ENCODE measurements around the gene TMEM80.
"Not testable (repeated sequence)": the region's sequence is repeated elsewhere in the genome, so short reads cannot be mapped to it uniquely, and the experiment has no call there.

TMEM80 gene

DNA sequence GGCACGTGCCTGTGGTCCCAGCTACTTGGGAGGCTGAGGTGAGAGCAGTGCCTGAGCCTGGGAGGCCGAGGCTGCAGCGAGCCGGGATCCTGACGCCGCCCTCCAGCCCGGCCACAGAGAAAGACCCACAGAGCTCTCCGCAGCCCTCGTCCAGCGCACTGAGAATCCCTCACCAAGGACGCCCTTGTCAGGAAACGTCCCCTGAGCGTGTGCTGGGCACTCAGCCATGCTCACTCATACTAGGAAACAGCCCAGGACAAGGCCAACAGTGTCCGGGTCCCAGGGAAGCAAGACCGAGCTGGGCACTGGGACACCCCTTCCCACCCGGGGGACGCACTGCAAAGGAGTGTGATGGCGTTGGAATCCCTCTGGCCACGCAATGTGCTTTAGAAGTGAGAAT lies 15.1 kb upstream of the TMEM80 start:
- DNase-seq = no peak

DNA sequence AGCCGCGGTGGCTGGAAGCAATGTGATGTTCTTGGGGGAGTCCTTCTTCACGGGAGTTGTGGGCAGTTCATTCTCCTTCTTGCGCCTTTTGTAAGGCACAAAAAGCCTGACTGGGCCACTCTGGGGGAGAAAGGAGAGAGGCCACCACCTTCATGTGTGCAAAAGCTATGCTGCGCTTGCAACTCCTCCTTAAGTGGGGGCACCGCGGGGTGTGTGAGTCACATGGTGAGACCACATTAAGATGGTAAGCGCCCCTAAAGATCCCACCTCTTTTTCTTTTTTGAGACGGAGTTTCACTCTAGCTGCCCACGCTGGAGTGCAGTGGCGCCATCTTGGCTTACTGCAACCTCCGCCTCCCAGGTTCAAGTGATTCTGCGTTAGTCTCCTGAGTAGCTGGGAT lies 14.6 kb upstream of the TMEM80 start:
- no peak for DNase-seq

DNA sequence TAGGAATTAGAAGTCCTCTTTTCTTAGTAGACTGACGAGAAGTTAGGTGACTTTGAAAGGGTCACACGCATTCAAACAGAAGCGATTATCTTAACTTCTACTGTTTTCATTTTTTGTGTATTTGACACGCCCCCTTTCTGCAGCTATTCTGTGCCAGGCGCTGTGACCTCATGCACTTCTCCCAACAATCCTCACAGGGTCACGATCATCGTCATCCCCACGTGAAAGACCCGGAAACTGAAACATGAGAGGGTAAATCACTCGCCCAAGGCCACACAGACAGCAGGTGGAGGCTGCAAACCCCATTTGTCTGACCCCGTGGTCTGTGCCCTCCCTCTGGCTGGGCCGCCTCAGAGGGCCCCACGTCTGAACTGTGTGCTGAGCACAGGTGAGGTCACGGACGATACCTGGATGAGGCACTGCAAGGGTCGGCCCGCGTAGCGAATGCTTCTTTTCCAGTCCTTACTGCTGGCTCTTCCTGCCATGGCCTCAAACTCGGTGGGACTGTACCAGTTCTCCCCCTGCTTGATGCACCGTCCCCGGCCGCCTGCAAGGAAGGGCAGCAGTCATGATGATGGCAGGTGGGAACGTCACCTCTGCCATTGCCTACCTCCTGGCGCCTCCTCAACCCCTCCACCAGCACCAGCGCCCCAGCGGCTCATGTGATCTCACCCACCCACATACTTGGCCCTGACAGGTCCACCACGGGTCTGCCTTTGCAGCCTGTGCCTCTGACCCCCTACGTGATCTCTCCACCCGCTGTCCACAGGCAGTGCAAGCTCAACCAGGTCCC lies 9.0 kb upstream of the TMEM80 start:
- no peak for DNase-seq

DNA sequence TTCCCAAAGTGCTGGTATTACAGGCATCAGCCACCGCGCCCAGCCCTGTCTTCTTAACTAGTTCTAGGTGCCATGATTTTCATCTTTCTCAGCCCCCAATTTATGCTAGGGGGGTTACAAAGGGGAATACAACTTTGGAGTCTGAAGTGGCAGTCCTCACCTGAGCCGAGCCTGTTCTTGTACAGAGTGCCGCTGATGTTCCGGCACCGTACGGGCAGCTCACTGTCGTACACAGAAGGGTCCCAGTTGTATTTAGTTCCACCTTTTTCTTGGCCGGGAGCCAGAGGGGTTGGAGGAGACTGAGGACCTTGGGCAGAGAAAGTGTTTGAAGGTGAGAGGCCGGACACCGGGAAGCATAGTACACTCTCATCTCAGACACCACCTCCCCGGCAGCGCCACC lies 7.9 kb upstream of the TMEM80 start:
- DNase-seq = no peak

GRCh38 chr11:688681-689080 lies 6.9 kb upstream of the TMEM80 start:
- DNase-seq = no peak

DNA sequence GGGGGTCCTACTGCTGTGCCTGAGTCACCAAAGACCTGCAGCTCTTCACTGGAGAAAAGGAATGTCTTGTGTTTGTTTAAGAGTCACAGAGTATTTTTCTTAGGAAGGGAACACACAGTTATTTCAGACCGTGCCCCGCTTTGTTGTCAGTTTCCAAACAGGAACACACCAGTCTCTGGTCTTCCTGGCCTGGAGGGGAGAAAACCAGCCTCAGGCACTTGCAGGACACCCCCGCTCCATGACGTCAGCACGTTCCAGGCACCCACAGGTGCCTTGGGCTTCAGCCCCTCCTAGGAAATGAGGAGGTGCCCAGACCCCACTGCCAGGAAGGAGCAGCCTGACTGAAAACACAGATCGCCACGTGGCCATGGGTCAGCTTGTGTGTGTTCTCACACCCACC lies 6.0 kb upstream of the TMEM80 start:
- DNase-seq = no peak

GRCh38 chr11:690244-690643 lies 5.4 kb upstream of the TMEM80 start:
- DNase-seq = not testable (repeated sequence)

DNA sequence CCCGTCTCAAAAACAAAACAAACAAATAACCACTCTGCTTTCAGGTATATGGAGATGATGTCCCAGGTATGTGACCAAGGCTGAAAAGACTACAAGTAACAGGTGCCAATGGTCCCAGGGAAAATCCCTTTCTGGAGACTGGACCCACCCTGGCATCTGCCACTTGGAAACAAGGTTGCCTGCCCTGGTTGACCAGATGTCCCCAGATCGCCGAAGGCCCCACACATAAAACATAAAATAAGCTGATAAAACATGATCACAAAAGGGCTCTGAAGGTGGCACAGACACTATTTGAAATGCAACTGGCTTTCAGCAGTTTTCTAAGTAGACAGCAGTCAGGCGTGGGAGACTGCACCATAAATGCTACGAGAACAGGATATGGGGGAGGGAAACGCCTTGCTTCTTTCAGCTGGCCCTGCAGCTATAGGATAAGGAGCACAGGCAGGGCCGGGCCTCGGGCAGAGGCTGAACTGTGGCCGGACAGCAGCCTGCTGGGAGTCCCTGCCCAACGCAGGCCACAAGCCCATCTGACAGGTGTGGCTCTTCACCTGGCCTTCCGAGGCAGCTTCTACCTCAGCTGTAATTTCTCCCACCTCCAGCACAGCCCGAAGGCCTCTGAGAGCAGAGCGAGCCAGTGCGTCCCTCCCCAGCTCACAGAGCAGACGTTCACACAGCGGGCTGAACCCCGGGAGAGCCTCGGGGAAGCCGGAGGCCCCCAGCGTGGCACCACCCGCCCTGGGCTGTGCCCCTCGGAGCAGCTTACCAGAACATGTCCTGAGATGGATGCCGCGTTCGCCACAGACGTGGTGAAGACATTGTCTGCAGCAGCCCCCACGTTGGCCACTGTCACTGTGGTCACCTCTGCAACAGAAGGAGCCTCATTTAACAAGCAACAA lies 4.6 kb upstream of the TMEM80 start:
- DNase-seq = no peak

- no peak for DNase-seq
Observed at GRCh38 chr11:691710-692590, 3.7 kb upstream of the TMEM80 start.

DNA sequence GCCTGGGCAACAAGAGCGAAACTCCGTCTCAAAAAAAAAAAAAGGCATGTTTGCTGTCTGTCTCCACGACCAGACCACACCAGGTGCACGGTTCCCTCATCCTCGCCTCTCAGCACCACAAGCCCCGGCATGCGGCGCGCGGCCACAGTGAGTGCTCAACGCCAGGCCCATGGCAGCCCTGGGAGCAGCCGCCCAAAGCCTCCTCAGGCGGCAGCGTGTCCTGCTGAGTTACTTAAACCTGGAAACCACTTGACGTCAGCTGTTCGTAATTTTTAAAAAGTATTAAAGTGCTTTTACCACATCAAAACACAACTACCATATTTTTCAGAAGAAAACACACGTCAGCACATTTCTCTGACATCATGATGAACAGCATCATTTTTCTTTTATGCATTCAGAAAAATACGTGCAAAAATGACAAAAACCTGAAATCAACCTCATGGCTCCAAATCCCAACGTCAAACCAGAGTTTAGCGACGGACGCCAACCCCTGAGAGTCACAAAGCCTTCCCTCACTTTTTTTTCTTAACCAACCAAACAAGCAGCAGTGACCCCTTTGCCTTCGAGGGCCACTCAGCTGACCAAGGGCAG lies 2.7 kb upstream of the TMEM80 start:
- DNase-seq = peak; percentile 37

GRCh38 chr11:693415-693831 lies 2.2 kb upstream of the TMEM80 start:
- DNase-seq = peak; percentile 34

DNA sequence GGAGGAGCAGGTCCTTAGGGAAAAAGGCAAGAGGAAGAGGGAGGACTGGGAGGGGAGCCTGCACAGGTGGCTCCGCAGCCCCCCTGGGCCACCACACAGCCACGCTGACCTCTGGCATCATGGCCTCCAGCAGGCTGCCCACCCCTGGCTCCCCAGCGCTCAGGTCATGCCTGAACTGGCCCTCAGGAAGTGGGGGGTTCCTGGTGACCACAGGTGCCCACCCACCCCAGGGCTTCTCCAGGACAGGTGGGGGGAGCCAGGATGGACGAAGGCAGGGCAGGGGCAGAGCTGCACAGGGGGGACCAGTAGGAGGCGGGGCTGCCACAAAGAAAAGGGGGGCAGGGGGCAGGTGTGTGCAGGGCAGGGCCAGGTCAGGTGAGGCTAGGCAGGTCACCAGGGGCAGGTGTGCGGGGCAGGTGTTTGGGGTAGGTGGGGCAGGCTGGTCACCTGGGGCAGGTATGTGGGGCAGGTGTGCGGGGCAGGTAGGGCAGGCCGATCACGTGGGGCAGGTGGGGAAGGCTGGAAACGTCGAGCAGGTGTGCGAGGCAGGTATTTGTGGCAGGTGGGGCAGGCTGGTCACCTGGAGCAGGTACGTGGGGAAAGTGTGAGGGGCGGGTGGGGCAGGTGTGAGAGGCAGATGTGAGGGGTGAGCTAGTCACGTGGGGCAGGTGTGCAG lies 1.6 kb upstream of the TMEM80 start:
- DNase-seq = no peak

GRCh38 chr11:694563-695287 lies 891 bp upstream of the TMEM80 start, which contains the start of gene DEAF1:
Gene DEAF1 (minus strand): TSS chr11:695222. CDS start chr11:695047, 175 bp downstream.
- peak; percentile 96 for DNase-seq

- no peak for DNase-seq
Observed at GRCh38 chr11:695288-695537, 403 bp upstream of the TMEM80 start.

- DNase-seq = peak; percentile 80
Observed at GRCh38 chr11:696955-697491, 1.4 kb downstream of the TMEM80 start.

DNA sequence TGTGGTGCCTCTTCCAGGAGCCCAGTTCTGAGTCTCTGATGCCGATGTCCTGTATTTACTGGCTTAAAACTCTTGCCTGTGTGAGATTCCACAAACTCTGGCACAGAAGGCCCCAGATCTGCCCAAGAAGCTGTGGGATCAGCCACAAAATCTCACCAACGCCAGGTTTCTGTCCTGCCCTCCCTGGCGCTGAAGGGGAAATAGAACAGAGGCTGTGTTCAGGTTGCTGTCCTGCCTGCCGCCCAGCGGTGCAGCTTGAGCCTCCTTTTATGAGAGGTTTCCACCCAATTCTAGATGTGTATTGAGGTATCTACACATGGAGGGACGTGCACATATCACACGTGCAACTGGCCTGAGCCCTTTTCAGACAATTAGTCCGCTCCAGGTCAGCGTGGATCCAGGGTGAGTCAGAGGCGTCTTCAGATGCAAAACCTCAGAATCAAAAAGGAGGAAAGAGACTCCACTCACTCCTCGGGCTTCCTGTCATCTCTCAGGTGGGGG lies 2.2 kb downstream of the TMEM80 start:
- peak; percentile 53 for DNase-seq

DNA sequence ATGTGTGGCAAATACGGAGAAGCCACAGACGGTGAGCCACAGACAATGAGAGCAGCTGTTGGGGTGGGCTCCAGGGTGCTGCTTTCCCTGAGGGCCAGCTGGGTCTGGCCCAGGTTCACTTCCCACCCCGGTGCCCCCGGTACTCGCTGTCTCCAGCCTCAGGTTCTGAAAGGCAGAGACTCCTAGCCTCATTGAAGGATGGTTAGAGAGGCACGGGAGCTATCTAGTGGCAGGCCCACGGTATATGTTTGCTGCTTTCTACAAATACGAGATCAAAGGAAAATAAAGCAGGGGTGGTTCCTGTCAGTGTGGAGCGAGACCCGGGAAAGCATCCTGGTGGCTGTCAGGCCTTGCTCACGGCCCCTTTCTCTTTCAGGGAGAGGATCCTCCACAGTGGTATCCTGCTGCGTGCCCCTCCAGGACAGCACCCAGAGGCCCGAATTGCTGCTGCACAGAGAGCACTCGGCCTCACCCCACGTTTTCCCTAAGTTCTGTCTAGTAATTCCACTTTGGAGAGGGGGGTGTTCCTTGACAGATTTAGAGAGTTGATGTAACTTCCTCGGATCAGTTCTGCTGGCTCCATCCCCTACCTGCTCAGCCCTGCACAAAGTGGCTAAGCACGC lies 3.0 kb downstream of the TMEM80 start:
- no peak for DNase-seq

- no peak for DNase-seq
Observed at GRCh38 chr11:699116-699508, 3.5 kb downstream of the TMEM80 start.

GRCh38 chr11:699753-700152 lies 4.1 kb downstream of the TMEM80 start:
- DNase-seq = no peak

DNA sequence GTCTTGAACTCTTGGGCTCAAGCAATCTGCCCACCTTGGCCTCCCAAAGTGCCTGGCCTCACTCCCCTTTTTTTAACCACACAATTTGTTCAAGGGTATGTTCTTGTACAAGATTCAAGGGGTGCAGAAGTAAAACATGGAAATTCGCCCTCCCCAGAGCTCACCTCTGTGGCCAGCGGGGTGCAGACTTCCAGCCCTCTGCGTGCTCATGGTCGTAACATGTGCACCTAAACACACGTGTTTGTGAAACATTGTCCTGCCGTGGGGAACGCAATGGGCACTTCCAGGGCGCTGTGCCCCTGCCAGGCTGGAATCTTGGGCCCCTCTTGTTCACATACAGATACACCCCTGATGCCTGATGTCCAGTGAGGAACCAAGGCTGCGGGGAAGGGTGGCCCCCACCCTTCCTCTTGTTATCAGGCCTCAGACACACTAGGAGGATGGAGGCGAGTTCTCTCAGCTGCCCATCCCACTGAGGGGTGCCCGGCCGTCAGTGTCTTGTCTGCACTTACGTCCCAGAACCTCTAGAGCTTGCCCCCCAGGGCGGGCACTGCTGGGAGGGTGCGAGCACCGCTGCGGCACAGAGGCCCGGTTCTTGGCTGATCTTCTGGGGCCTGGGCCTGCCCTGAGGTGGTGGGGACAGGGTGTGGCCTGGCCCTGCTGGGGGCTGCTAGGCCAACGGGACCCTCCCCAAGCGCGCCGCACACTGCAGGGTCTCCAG lies 6.3 kb downstream of the TMEM80 start:
- no peak for DNase-seq

Data from fibroblast of upper back skin (primary cell).